Activated CD4-positive, alpha-beta T cell treated with anti-CD3 and anti-CD28 coated beads, Interleukin-2, amount 50 U/mL, for 48 hours (primary cell): Measurements from ENCODE around the gene NBPF15.
"Not testable (repeated sequence)": the region's sequence is repeated elsewhere in the genome, so short reads cannot be mapped to it uniquely, and the experiment has no call there.

Experiments
- DNase-seq, 2 experiments: peaks; one replicate each; pipeline ENCODE4 v3.0.0-alpha.2; 2020

NBPF15 gene

GRCh38 chr1:144461136-144461759 is at the start of gene NBPF15:
TSS of gene NBPF15 (minus strand) at chr1:144461669. CDS start at chr1:144440003, 21,666 bp downstream.
- DNase-seq = peak; percentile 75 to 78

GRCh38 chr1:144496429-144496828 is 35.0 kb upstream of the NBPF15 start:
- not testable (repeated sequence) for DNase-seq

GRCh38 chr1:144494130-144494529 is 32.7 kb upstream of the NBPF15 start:
- not testable (repeated sequence) for DNase-seq

- DNase-seq = peak; percentile 19 to 23
Measured at GRCh38 chr1:144490394-144490793, 28.9 kb upstream of the NBPF15 start.

- DNase-seq = not testable (repeated sequence)
Measured at GRCh38 chr1:144487002-144487401, 25.5 kb upstream of the NBPF15 start.

- DNase-seq = not testable (repeated sequence)
Measured at GRCh38 chr1:144485048-144485993, 23.9 kb upstream of the NBPF15 start.

- DNase-seq = not testable (repeated sequence)
Measured at GRCh38 chr1:144473897-144474296, 12.4 kb upstream of the NBPF15 start.

- DNase-seq = not testable (repeated sequence)
Measured at GRCh38 chr1:144471434-144471833, 10.0 kb upstream of the NBPF15 start.

- DNase-seq = not testable (repeated sequence)
Measured at GRCh38 chr1:144461778-144462177, 309 bp upstream of the NBPF15 start.

- peak; percentile 17 to 38 for DNase-seq
Measured at GRCh38 chr1:144460686-144461085, 783 bp downstream of the NBPF15 start.

GRCh38 chr1:144442402-144442801 is 19.1 kb downstream of the NBPF15 start:
- DNase-seq = not testable (repeated sequence)

- peak in 1 of 2 experiments; percentile 5 for DNase-seq
Measured at GRCh38 chr1:144439737-144440136, 21.7 kb downstream of the NBPF15 start.

- peak; percentile 77 to 79 for DNase-seq
Measured at GRCh38 chr1:144418891-144419694, 42.4 kb downstream of the NBPF15 start.

- DNase-seq = not testable (repeated sequence)
Measured at GRCh38 chr1:144413404-144414118, 47.9 kb downstream of the NBPF15 start.

- DNase-seq = peak; percentile 86 to 91
Measured at GRCh38 chr1:144412491-144413403, 48.7 kb downstream of the NBPF15 start.

- peak; percentile 75 to 82 for DNase-seq
Measured at GRCh38 chr1:144412068-144412471, 49.4 kb downstream of the NBPF15 start.

GRCh38 chr1:144402807-144403206 is 58.7 kb downstream of the NBPF15 start:
- DNase-seq = not testable (repeated sequence)

GRCh38 chr1:144371651-144372050 is 89.8 kb downstream of the NBPF15 start:
- DNase-seq = not testable (repeated sequence)
